ENCODE measurements around the gene NFIB.

NFIB gene

GRCh38 chr9:14242150-14242805, 71.7 kb downstream of the NFIB start:
- no peak for DNase-seq (ENCODE audit: low spot score)

- DNase-seq (ENCODE audit: low spot score): no peak
Measured at GRCh38 chr9:14240537-14240936, 73.4 kb downstream of the NFIB start.

DNA sequence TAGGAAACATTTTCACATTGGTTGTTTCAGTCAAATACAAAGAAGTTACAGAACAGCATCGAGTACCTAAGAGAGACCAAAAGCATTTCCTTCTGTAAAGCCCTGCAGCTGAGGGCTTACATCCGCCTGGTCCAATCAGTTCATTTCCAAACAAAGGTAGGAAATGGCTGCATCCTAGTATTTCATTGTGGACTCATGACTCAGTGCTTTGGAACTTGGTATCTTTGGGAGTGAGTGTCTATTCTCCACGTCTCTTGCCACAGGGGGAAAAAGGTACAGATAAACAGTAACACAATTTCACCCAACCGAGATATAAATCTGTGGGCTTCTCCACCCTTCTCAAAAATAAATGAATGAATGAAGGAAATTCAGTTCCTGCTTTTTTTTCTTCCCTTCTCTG, 75.4 kb downstream of the NFIB start:
- DNase-seq (ENCODE audit: low spot score): no peak

- DNase-seq (ENCODE audit: low spot score): no peak
Measured at GRCh38 chr9:14238079-14238478, 75.9 kb downstream of the NFIB start.

GRCh38 chr9:14236591-14236990, 77.3 kb downstream of the NFIB start:
- no peak for DNase-seq (ENCODE audit: low spot score)

GRCh38 chr9:14232111-14232510, 81.8 kb downstream of the NFIB start:
- no peak for DNase-seq (ENCODE audit: low spot score)

DNA sequence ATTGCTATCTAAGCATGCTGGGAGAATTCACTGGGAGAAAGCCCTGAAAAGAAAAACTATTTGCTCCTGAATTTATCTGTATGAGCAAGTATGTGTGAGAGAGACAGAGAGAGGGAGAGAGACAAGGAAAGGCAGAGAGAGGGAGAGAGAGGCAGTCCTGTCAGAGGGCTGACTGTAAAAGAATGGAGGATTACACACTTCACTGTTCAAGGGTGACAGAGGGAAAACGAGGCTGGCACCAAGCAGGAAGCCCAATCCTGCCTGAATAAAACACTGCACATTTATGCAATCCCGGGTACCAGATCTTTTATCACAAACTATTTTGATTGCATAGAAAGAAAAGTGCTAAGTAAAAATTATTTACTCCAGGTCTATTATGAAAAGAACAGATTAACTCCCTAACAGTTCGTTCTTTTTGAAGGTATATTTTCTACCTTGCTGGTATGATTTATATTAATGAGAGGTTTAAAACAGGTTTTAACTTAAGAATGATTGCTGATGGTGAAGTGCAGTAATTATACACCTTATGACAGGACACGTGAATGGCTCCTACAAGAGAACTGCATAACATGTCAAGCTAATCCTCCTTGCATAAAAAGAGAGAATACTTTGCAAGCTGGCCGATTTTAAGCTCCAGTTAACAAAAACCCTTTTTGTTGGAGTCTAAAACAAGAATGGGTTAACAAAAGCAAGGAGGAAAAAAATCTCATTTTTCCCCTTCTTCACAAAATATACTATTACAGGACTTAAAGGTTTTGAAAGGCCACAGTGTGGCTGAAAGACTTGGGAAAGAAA, 82.5 kb downstream of the NFIB start:
- DNase-seq (ENCODE audit: low spot score): no peak

DNA sequence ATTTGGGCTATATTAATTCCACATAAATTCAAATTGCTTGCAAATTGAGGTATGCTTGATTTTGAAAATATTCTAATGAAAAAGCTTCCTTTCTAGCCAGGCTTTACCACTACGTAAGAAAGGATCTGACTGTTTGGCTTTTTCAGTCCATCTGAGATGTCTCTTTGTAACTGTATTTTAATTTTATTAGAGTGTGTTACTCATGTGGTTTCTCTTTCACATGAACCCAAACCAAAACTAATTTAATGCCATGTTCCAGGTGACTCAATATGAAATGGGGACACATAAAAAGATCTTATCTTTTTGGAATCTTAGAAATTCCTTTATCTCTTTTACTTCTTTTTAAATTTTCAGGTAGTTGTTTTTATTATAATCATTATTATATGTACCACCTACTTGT, 85.3 kb downstream of the NFIB start:
- DNase-seq (ENCODE audit: low spot score): no peak

DNA sequence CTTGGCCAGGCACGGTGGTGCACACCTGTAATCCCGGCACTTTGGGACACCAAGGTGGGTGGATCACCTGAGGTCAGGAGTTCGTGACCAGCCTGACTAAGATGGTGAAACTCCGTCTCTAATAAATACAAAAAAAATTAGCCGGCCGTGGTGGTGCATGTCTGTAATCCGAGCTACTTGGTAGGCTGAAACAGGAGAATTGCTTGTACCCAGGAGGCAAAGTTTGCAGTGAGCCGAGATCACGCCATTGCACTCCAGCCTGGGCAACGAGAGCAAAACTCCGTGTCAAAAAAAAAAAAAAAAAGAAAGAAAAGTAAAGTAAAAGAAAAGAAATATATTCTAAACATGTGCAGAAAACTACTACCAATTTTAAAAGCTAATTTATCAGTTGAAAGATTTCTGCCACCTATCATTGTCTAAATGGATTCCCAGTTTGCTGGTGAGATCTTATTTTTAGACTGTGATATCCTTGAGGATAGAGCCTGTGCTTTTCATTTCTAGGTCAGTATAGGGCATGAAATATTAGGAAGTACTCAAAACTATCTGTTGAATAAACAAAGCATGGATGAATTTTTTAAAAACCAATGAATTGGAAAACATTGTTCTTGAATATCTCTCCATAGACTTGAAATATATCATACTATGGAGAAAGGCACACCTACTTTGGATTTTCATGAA, 86.9 kb downstream of the NFIB start:
- DNase-seq (ENCODE audit: low spot score): no peak

GRCh38 chr9:14223081-14223480, 90.9 kb downstream of the NFIB start:
- DNase-seq (ENCODE audit: low spot score): no peak

GRCh38 chr9:14222149-14222835, 91.6 kb downstream of the NFIB start:
- DNase-seq (ENCODE audit: low spot score): no peak

DNA sequence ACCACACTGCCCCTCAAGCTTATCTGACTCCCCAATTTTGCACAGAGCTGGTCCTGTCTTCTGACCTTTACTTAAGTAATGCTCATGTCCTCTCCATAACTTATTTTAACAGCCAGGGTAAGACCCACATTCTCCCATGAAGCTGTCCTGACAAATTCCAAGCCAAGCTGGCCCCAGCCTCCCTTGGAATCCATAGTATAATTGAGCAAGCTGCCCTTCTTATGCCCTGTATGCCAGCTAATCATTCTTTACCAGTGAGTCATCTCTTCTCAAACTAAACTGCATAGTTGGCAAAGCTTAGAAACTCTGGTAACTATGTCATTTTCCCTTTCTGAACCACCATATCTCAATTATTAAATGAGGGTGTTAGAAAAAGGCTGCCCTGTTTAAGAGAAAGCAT, 92.4 kb downstream of the NFIB start:
- DNase-seq (ENCODE audit: low spot score): no peak

GRCh38 chr9:14221119-14221518, 92.8 kb downstream of the NFIB start:
- no peak for DNase-seq (ENCODE audit: low spot score)

DNA sequence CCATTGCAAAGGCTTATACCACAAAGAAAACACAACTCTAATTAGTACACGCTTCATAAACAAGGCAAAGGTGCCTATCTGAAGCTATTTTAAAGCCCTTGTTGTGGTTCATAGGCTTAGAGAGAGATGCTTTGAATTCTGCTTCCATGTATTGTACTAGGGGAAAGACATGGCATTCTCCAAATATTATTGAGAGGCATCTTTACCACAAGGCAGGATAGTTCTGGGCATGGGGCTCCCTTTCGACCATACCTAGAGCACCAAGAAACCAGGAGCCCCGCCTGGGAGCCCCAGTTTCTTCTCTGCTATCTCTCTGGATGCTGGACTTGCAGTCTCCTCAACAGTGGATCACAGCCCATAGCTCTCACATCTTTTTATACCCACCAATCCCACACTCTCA, 93.7 kb downstream of the NFIB start:
- no peak for DNase-seq (ENCODE audit: low spot score)

GRCh38 chr9:14219850-14220249, 94.1 kb downstream of the NFIB start:
- DNase-seq (ENCODE audit: low spot score): no peak

GRCh38 chr9:14218253-14218652, 95.7 kb downstream of the NFIB start:
- no peak for DNase-seq (ENCODE audit: low spot score)

DNA sequence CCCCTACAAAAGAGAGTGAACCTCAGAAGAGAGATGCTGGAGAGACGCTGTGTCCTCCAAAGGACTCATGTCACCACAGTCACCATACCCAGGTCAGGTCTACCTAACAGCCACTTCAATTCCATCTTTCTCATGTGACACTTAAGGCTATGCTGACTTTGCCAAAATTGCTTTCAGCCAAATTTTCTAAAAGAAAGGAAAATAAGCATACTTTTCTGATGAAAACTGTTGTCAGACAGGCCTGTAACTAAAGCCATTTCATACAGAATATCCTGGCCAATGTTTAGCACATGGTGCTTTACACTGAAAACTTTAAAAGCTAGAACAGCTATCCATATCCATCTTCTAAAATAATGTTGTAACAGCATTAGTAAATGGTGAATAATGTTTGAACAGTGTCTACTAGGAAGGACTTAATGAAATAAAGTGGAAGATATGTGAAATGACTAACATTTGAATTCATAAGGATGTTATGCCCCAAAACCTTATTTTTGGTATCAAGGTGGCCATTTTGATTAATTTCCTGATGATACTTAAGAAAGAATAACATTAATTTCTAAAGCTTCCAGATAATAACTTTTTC, 97.2 kb downstream of the NFIB start:
- no peak for DNase-seq (ENCODE audit: low spot score)

- no peak for DNase-seq (ENCODE audit: low spot score)
Measured at GRCh38 chr9:14215614-14216013, 98.3 kb downstream of the NFIB start.

GRCh38 chr9:14214693-14215092, 99.2 kb downstream of the NFIB start:
- DNase-seq (ENCODE audit: low spot score): no peak

GRCh38 chr9:14214065-14214684, 99.8 kb downstream of the NFIB start:
- DNase-seq (ENCODE audit: low spot score): no peak

DNA sequence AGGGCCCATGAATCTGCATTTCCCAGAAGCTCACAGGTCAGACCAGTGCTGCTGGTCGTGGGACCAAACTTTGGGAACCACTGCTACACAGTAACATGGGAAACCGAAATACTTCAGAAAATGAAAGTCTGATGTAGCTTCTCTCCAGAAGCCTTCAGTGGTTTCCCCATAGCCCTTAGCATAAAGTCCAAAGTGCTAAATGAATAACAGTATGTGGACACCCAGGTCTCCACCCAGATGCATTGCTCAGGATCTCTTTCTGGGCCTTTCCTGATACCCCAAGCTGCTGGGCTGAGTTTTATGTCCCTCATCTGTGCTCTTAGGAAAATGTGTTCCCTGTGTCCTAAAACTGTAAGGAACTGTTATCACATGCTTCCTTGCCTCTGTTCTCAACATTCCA, 100.4 kb downstream of the NFIB start:
- no peak for DNase-seq (ENCODE audit: low spot score)
